Pancreas (tissue), 10 donors: ENCODE measurements around the gene GRN. TPM values are rescaled to one million over a fixed set of nuclear protein-coding genes. Genes with fewer than 3 reads are reported as not detected.
A peak's percentile ranks its signal among the peaks of the same experiment; 100 is the strongest.

Experiments used
- ATAC-seq, 4 donors: fragments of 200-7000 bp; cut with Tn5 transposase; one replicate each; pipeline versions ENCODE4 v1.8.0 to v1.9.1; 2020; ENCODE audit warnings: mild to moderate bottlenecking in 4 of 4, moderate library complexity in 4 of 4
- DNase-seq, 6 donors: peaks; one replicate each; pipeline ENCODE4 v3.0.0-alpha.2; 2020
- FAIRE-seq: peaks from 2 replicates; lab custom pipeline; 2012; peaks lifted over from hg19 to GRCh38; lab: Jason Lieb, UNC
- H3K27ac ChIP-seq, 4 donors: fragments of 200-600 bp; sonication (generic); 1 replicate in 3 of 4; 2 replicates in 1 of 4; pipeline versions ENCODE4 v1.5.0 to v1.8.0; 2020
- H3K27me3 ChIP-seq, 4 donors: fragments of 200-600 bp; one replicate each; pipeline ENCODE4 v1.8.0; 2021
- H3K36me3 ChIP-seq, 3 donors: fragments of 200-600 bp; sonication (generic) in 1 of 3; one replicate each; pipeline versions ENCODE4 v1.5.0 to v1.8.0; 2020 to 2021
- H3K4me1 ChIP-seq, 3 donors: fragments of 200-600 bp; one replicate each; pipeline ENCODE4 v1.8.0; 2021
- H3K4me3 ChIP-seq, 4 donors: fragments of 200-600 bp; sonication (generic) in 2 of 4; one replicate each; pipeline versions ENCODE4 v1.5.0 to v1.8.0; 2020 to 2021
- H3K9me3 ChIP-seq, 4 donors: fragments of 200-600 bp; one replicate each; pipeline ENCODE4 v1.8.0; 2021
- WGBS, 2 donors: extraction: QIAGEN DNeasy Blood & Tissue Kit; methylation state at CpG; one replicate each; pipeline ENCODE4 v1.1.7; 2013; 5-methylcytosine and 5-hydroxymethylcytosine counted together
- intact Hi-C, 3 donors: fragments of 100-400 bp; cut with DNase I; formaldehyde crosslinking; loops; one replicate each; pipeline versions ENCODE4 v1.11.1 to v1.14.2; 2022
- polyA plus RNA-seq, 2 donors: library from polyadenylated mRNA; stranded (reverse); fragments of 200-250 nt; gene quantifications; one replicate each; pipeline ENCODE4 v1.2.3, GENCODE V29; 2013
- total RNA-seq, 6 donors: library from RNA; stranded (reverse); fragmentation: NEBNext Ultra II Directional in 4 of 6; extraction: Animal tissue kit (Norgen Biotek cat#: 25700) in 4 of 6; gene quantifications; one replicate each; pipeline versions ENCODE4 v1.2.1 to v1.2.4, GENCODE V29; 2021 to 2023
- TF ChIP-seq, protein P1 (sequence below), 4 donors: fragments of 200-600 bp; sonication (generic) in 3 of 4; IDR thresholded peaks; one replicate each; pipeline versions ENCODE4 v1.5.0 to v1.8.0; 2021; ENCODE audit warnings: antibody characterized with exemption in 4 of 4
- donor health status: healthy with polysubstance abuse.
- donor health status: DM: no; HTN: no; CAD: no; lungs with moderate emphysema.
- donor health status: DM: no; HTN: no; CAD: no.
- donor health status: control.
- donor health status: control.
- donor health status: Bipolar disorder and iron deficiency.
- donor health status: DM: yes; HTN: yes; CAD: no.
- donor health status: DM: no; HTN: no; CAD: no.
- donor health status: DM: no; HTN: no; CAD: no.
- donor health status: DM: yes; HTN: yes; CAD: no.

Gene GRN
- total and polyA plus RNA-seq, 8 donors, result 48.0 to 229 (median 69.6) TPM

- DNase-seq, result peak in 2 of 6 donors; percentile 29 to 37
- WGBS, 2 donors, result 54 to 55% methylated on average over 26 to 27 of the region's 27 CpGs
These were observed 21.6 kb upstream of the GRN start for GRCh38 chr17:44323359-44324091.

GRCh38 chr17:44324092-44324570 lies 21.0 kb upstream of the GRN start:
- Histone ChIP-seq H3K36me3 (peaks cover 2 to 24% (median 18%) of the 10 kb centered on the region in 3 donors), H3K4me3 (peak overlapping the region; percentile 76 to 100 (median 89)), H3K4me1 (peaks cover 0 to 8% (median 6%) of the 10 kb centered on the region in 3 donors), H3K27me3 (no peaks in the 10 kb centered on the region), H3K9me3 (no peaks in the 10 kb centered on the region), H3K27ac (peak overlapping the region; percentile 84 to 96 (median 88))
- ATAC-seq (peak in 2 of 4 donors; percentile 5 to 17), DNase-seq (peak in 1 of 6 donors; percentile 69), FAIRE-seq (no peak)
- intact Hi-C loops, result loop anchor here in 2 of 3 donors (5.0 to 10.0 kb wide), 2 partner anchors 109 to 112 kb away; partner anchors contain the start of gene UBTF (in 1 of the 2)
- TF ChIP-seq, protein P1, sequence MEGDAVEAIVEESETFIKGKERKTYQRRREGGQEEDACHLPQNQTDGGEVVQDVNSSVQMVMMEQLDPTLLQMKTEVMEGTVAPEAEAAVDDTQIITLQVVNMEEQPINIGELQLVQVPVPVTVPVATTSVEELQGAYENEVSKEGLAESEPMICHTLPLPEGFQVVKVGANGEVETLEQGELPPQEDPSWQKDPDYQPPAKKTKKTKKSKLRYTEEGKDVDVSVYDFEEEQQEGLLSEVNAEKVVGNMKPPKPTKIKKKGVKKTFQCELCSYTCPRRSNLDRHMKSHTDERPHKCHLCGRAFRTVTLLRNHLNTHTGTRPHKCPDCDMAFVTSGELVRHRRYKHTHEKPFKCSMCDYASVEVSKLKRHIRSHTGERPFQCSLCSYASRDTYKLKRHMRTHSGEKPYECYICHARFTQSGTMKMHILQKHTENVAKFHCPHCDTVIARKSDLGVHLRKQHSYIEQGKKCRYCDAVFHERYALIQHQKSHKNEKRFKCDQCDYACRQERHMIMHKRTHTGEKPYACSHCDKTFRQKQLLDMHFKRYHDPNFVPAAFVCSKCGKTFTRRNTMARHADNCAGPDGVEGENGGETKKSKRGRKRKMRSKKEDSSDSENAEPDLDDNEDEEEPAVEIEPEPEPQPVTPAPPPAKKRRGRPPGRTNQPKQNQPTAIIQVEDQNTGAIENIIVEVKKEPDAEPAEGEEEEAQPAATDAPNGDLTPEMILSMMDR (IDR thresholded peaks at IDR 0.05), result no peak
- 1% methylated on average over 26 to 38 of the region's 38 CpGs for WGBS, 2 donors

More at GRCh38 chr17:44323359-44324091, 21.6 kb upstream of the GRN start:
- intact Hi-C loops, result loop anchor here in 2 of 3 donors (5.0 to 10.0 kb wide), 2 partner anchors 109 to 111 kb away; partner anchors contain the start of gene UBTF (in 1 of the 2)
- peaks cover 0 to 8% (median 6%) of the 10 kb centered on the region in 3 donors for H3K4me1 ChIP-seq
- TF ChIP-seq, protein P1 (IDR thresholded peaks at IDR 0.05), result no peak
- no peaks in the 10 kb centered on the region for H3K27me3 ChIP-seq
- peaks cover 2 to 24% (median 18%) of the 10 kb centered on the region in 3 donors for H3K36me3 ChIP-seq
- H3K9me3 ChIP-seq, result no peaks in the 10 kb centered on the region
- ATAC-seq (no peak), FAIRE-seq (no peak)
- H3K27ac ChIP-seq, result no peak overlapping the region
- peak overlapping the region; percentile 76 to 100 (median 89) for H3K4me3 ChIP-seq

GRCh38 chr17:44324571-44325275 lies 20.4 kb upstream of the GRN start, which contains the start of gene SLC25A39:
Gene SLC25A39, minus strand, starts transcription at chr17:44324823. Its CDS starts 1,261 bp downstream, at chr17:44323562.
- H3K9me3 ChIP-seq, result no peaks in the 10 kb centered on the region

DNA sequence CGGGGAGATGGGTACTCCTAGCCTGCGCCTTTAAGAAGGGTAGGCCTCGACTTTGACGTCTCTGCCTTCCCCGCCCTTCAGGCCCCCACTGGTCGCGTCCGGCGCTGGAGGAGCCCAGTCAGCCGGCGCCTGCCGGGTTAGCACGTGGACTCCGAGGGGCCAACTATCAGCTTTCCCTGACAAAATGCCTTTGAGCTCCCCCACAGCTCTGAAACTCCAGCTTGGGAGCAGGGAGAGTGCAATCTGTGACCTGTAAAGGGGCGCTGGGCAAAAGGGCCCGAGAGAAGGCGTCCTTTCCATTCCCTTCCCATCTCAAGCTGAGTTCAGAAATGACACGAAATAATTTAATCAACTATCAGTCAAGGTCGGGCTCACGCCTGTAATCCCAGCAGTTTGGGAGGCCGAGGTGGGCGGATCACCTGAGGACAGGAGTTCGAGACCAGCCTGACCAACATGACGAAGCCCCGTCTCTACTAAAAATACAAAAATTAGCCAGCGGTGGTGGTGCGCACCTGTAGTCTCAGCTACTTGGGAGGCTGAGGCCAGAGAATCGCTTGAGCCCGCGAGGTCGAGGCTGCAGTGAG lies 18.1 kb upstream of the GRN start:
- Histone ChIP-seq H3K27me3 (no peaks in the 10 kb centered on the region), H3K4me3 (peak overlapping the region in 2 of 4 donors; percentile 2 to 11), H3K36me3 (peaks cover 0 to 5% (median under 1%) of the 10 kb centered on the region in 3 donors), H3K4me1 (peaks cover 0 to 11% (median 6%) of the 10 kb centered on the region in 3 donors), H3K9me3 (no peaks in the 10 kb centered on the region), H3K27ac (peak overlapping the region in 3 of 4 donors; percentile 6 to 53 (median 30))
- intact Hi-C loops, result loop anchor here in 1 of 3 donors (10.0 kb wide), 1 partner anchor 112 kb away; the partner anchor contains the start of gene UBTF
- WGBS, 2 donors, result 19 to 21% methylated on average over 29 to 30 of the region's 31 CpGs
- DNase-seq, result peak; percentile 95 to 98 (median 98)
- peak; percentile 74 to 85 (median 80) for ATAC-seq
- no peak for FAIRE-seq
- TF ChIP-seq, protein P1 (IDR thresholded peaks at IDR 0.05), result no peak

More at GRCh38 chr17:44324571-44325275, 20.4 kb upstream of the GRN start, which contains the start of gene SLC25A39:
- peaks cover 0 to 8% (median 6%) of the 10 kb centered on the region in 3 donors for H3K4me1 ChIP-seq
- WGBS, 2 donors, result 1 to 2% methylated on average over 53 to 85 of the region's 85 CpGs
- intact Hi-C loops, result loop anchor here in 2 of 3 donors (5.0 to 10.0 kb wide), 2 partner anchors 110 to 112 kb away; partner anchors contain the start of gene UBTF (in 1 of the 2)
- DNase-seq (peak; percentile 89 to 99 (median 97)), FAIRE-seq (no peak), ATAC-seq (peak; percentile 86 to 91 (median 86))
- H3K27ac ChIP-seq, result peak within 1 kb of the TSS; percentile 84 to 96 (median 88)
- peaks cover 2 to 22% (median 16%) of the 10 kb centered on the region in 3 donors for H3K36me3 ChIP-seq
- H3K4me3 ChIP-seq, result peak within 1 kb of the TSS; percentile 76 to 100 (median 89)
- TF ChIP-seq, protein P1 (IDR thresholded peaks at IDR 0.05), result no peak
- no peaks in the 10 kb centered on the region for H3K27me3 ChIP-seq
